GM19452 (cell line): ENCODE measurements around the gene HLA-F.

Experiments
- ATAC-seq: cut with Tn5 transposase; IDR thresholded peaks from one replicate; pipeline ENCODE4 v1.9.1; 2021; ENCODE audit not compliant: unreplicated experiment

Gene HLA-F

GRCh38 chr6:29759457-29759856 lies 36.2 kb downstream of the HLA-F start:
- ATAC-seq = no peak

DNA sequence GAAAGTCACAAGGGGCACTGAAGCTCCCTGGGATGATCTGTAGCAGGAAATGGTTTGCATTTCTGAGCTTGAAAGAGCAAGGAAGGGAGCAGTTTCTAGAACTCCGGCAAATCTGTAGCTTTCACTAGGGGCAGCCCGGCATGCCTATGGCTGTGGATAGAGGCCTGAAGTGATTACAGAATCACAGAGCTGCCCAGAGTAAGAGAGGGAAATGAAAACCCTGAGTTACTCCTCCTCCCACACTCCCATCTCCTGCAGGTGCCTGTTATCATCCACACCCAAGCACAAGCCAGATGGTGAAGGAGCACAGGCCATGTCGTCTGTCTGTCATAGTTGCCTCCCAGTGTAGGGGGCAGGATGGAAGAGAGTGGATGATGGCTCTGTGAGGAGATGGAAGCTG lies 37.1 kb downstream of the HLA-F start:
- no peak for ATAC-seq

- ATAC-seq = no peak
These were observed 38.8 kb downstream of the HLA-F start for GRCh38 chr6:29762051-29762450.

GRCh38 chr6:29762781-29763214 lies 39.6 kb downstream of the HLA-F start:
- no peak for ATAC-seq

GRCh38 chr6:29763491-29764289 lies 40.5 kb downstream of the HLA-F start:
- ATAC-seq = no peak

- ATAC-seq = no peak
These were observed 41.4 kb downstream of the HLA-F start for GRCh38 chr6:29764422-29765196.

GRCh38 chr6:29769336-29769735 lies 46.1 kb downstream of the HLA-F start:
- no peak for ATAC-seq

DNA sequence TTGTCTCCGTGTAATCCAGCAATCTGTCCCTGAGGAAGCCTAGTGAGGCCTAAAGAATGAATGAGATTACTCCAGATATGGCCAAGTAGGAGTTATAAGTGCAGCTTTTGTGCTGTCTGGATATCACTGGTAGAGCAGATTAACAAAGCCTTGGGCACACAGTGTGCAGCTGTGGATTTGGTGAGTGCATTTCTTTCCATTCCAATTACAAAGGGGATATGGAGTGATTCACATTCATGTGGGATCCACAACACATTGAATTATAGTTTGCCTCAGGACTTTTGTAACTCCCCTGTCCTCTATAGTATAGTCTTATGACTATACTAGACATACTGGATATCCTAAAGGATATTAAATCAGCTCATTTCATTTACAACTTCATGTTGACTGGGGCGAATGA lies 47.1 kb downstream of the HLA-F start:
- no peak for ATAC-seq

GRCh38 chr6:29776684-29777083 lies 53.5 kb downstream of the HLA-F start:
- no peak for ATAC-seq
